Measurements from ENCODE around the gene TAF4B. TPM values are rescaled to one million over a fixed set of nuclear protein-coding genes. Genes with fewer than 3 reads are reported as not detected.
"Not testable (repeated sequence)": the region's sequence is repeated elsewhere in the genome, so short reads cannot be mapped to it uniquely, and the experiment has no call there.

TAF4B gene
- total and polyA plus RNA-seq, 2 experiments from 2014 or later, result 1.1 to 1.5 TPM

DNA sequence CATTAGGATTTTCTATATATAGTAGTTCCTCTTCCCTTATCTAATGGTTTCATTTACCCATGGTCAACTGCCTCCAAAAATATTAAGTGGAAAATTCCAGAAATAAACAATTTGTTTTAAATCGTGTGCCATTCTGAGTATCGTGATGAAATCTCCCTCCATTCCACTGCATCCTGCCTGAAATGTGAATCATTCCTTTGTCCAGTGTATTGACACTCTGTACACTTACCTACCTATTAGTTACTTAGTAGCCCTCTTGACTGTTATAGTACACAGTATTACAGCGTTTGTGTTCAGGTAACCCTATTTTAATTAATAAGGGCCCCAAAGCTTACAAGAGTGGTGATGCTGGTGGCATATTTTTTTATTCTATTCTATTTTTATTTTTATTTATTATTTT is 26.2 kb downstream of the TAF4B start:
- no peaks in the 10 kb centered on the region for H3K36me3 ChIP-seq (ENCODE audit: low read depth)
- no peaks in the 10 kb centered on the region for H4K20me1 ChIP-seq (ENCODE audit: insufficient read depth)
- no peak overlapping the region for H3K27ac ChIP-seq
- no peak overlapping the region for H3K4me2 ChIP-seq (ENCODE audit: unreplicated experiment)
- no peaks in the 10 kb centered on the region for H3K79me2 ChIP-seq (ENCODE audit: insufficient read depth)
- H3F3A ChIP-seq (ENCODE audit: insufficient read depth), result no peaks in the 10 kb centered on the region
- H3K4me3 ChIP-seq, result no peak overlapping the region
- H3K27me3 ChIP-seq (replicated peaks; ENCODE audit: insufficient read depth), result no peaks in the 10 kb centered on the region
- no peak overlapping the region for H2AFZ ChIP-seq
- no peaks in the 10 kb centered on the region for H3K4me1 ChIP-seq (ENCODE audit: insufficient read depth)
- 93% methylated on average over 3 of the region's 3 CpGs for WGBS, 2 experiments (ENCODE audit: low coverage in 1 of 2, low lambda C conversion rate in 2 of 2, missing lambda C conversion rate in 2 of 2)
- TF ChIP-seq EZH2 (IDR thresholded peaks at IDR 0.05; ENCODE audit: insufficient read depth, poor library complexity, severe bottlenecking) (no peak), EZH2phosphoT487 (IDR thresholded peaks at IDR 0.05; ENCODE audit: insufficient read depth, low read depth) (no peak)
- H3K9ac ChIP-seq, result no peak overlapping the region
- H3K9me2 ChIP-seq (ENCODE audit: insufficient read depth), result no peaks in the 10 kb centered on the region
- in situ Hi-C loops (cut with MboI), result no loop called here
- H3K9me3 ChIP-seq (ENCODE audit: low read depth), result no peaks in the 10 kb centered on the region
- no peak for DNase-seq

DNA sequence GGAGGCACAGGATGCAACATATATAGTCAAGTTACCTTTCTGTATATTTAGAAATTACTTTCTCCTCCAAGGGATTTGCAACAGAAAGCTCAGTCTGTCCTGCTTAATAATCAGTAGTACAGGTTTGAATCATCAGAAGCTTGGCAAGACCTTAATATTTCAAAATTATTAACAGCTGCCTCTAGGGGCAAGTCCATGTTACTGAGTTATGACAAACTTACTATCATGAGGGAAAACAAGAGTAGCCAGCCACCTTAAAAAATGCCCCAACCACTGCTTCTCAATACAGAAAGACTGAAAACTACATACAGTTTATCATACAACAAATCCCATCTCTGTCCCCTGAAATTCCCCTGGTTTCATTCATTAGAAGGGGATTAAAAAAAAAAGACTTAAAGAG is 28.6 kb downstream of the TAF4B start:
- H4K20me1 ChIP-seq (ENCODE audit: insufficient read depth); H3K36me3 ChIP-seq (ENCODE audit: low read depth); H3K9ac ChIP-seq; H3K9me3 ChIP-seq (ENCODE audit: low read depth); H2AFZ ChIP-seq; H3K9me2 ChIP-seq (ENCODE audit: insufficient read depth); in situ Hi-C loops (cut with MboI); H3K4me2 ChIP-seq (ENCODE audit: unreplicated experiment); H3K79me2 ChIP-seq (ENCODE audit: insufficient read depth); H3K4me1 ChIP-seq (ENCODE audit: insufficient read depth); H3K4me3 ChIP-seq; H3F3A ChIP-seq (ENCODE audit: insufficient read depth); H3K27ac ChIP-seq; H3K27me3 ChIP-seq (replicated peaks; ENCODE audit: insufficient read depth): not testable (repeated sequence)
- DNase-seq, result peak; percentile 32

DNA sequence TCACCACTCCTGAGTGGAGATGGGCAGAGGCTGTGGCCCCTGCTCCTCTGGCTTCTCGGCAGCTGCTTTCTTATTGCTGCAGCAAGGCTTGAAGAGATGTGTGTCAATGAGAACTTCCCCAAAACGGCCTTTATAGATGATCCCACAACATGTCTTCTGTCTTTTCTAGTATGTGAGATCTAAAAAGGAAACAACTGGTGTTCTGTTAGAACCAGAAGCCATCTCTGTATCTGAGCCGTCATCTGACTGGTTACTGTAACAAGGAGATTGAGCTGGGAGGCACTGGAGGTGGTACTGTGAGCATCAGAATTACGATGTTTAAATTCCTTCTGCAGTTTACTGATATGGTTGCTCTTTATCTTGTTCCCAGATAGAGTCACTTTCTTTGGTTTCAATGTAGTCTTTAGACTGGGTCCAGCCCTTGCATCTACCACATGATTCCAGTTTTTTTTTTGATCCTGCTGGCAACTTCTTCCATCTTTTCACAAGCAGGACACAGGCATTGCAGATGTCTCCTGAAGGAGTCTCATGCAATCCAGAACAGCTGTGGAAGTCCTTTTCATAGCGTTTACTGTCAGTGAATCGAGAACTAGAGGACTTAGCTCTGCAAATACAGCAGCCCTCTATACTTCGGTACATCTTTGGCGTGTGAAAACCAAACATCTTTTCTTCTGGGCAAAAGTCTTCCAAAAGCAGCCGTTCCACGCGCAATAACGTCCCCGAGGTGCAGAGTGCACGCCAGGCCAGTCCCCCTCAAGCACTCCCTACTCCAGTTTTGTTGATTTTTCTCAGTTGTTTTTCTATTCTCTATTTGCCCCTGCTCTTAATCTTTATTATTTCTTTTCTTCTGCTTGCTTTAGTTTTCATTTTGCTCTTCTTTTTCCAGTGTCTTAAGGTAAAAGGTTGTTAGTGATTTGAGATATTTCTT is 29.7 kb downstream of the TAF4B start:
- in situ Hi-C loops (cut with MboI), result no loop called here
- Histone ChIP-seq H3K36me3 (ENCODE audit: low read depth) (no peaks in the 10 kb centered on the region), H3K4me2 (ENCODE audit: unreplicated experiment) (peak overlapping the region; percentile 42), H4K20me1 (ENCODE audit: insufficient read depth) (no peaks in the 10 kb centered on the region), H2AFZ (peak overlapping the region; percentile 44), H3K79me2 (ENCODE audit: insufficient read depth) (no peaks in the 10 kb centered on the region), H3K4me3 (peak overlapping the region; percentile 18; the same call in 1 of the 2 replicates), H3K9me2 (ENCODE audit: insufficient read depth) (no peaks in the 10 kb centered on the region), H3K9ac (no peak overlapping the region), H3K4me1 (ENCODE audit: insufficient read depth) (no peaks in the 10 kb centered on the region), H3F3A (ENCODE audit: insufficient read depth) (no peaks in the 10 kb centered on the region), H3K9me3 (ENCODE audit: low read depth) (no peaks in the 10 kb centered on the region), H3K27me3 (replicated peaks; ENCODE audit: insufficient read depth) (no peaks in the 10 kb centered on the region), H3K27ac (no peak overlapping the region)
- 38 to 45% methylated on average over 14 of the region's 14 CpGs for WGBS, 2 experiments (ENCODE audit: low coverage in 1 of 2, low lambda C conversion rate in 2 of 2, missing lambda C conversion rate in 2 of 2)
- no peak for DNase-seq
- TF ChIP-seq EZH2 (IDR thresholded peaks at IDR 0.05; ENCODE audit: insufficient read depth, poor library complexity, severe bottlenecking) (no peak), EZH2phosphoT487 (IDR thresholded peaks at IDR 0.05; ENCODE audit: insufficient read depth, low read depth) (no peak)

DNA sequence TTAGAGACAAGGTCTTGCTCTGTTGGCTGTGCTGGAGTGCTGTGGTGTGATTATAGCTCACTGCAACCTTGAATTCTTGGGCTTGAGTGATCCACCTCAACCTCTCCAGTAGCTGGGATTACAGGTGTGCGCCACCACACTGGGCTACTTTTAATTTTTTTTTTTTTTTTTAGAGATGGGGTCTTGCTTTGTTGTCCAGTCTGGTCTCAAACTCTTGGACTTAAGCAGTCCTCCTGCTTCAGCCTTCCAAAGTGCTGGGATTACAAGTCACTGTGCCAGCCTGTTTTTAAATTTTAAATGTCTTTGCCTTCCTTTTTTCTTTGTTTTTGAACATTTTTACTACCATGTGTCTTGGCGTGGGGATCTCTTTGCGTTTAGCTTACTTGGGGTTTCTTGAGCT is 32.5 kb downstream of the TAF4B start:
- 86 to 87% methylated on average over 3 of the region's 3 CpGs for WGBS, 2 experiments (ENCODE audit: low coverage in 1 of 2, low lambda C conversion rate in 2 of 2, missing lambda C conversion rate in 2 of 2)
- no peak overlapping the region for H3K9ac ChIP-seq
- no peaks in the 10 kb centered on the region for H3K27me3 ChIP-seq (replicated peaks; ENCODE audit: insufficient read depth)
- in situ Hi-C loops (cut with MboI), result no loop called here
- H2AFZ ChIP-seq, result no peak overlapping the region
- no peaks in the 10 kb centered on the region for H3K36me3 ChIP-seq (ENCODE audit: low read depth)
- no peak overlapping the region for H3K4me3 ChIP-seq
- H3K4me2 ChIP-seq (ENCODE audit: unreplicated experiment), result no peak overlapping the region
- no peaks in the 10 kb centered on the region for H3K9me3 ChIP-seq (ENCODE audit: low read depth)
- H3K4me1 ChIP-seq (ENCODE audit: insufficient read depth), result no peaks in the 10 kb centered on the region
- TF ChIP-seq EZH2 (IDR thresholded peaks at IDR 0.05; ENCODE audit: insufficient read depth, poor library complexity, severe bottlenecking) (no peak), EZH2phosphoT487 (IDR thresholded peaks at IDR 0.05; ENCODE audit: insufficient read depth, low read depth) (no peak)
- no peak for DNase-seq
- no peaks in the 10 kb centered on the region for H4K20me1 ChIP-seq (ENCODE audit: insufficient read depth)
- H3F3A ChIP-seq (ENCODE audit: insufficient read depth), result no peaks in the 10 kb centered on the region
- H3K9me2 ChIP-seq (ENCODE audit: insufficient read depth), result no peaks in the 10 kb centered on the region
- H3K79me2 ChIP-seq (ENCODE audit: insufficient read depth), result no peaks in the 10 kb centered on the region
- no peak overlapping the region for H3K27ac ChIP-seq

DNA sequence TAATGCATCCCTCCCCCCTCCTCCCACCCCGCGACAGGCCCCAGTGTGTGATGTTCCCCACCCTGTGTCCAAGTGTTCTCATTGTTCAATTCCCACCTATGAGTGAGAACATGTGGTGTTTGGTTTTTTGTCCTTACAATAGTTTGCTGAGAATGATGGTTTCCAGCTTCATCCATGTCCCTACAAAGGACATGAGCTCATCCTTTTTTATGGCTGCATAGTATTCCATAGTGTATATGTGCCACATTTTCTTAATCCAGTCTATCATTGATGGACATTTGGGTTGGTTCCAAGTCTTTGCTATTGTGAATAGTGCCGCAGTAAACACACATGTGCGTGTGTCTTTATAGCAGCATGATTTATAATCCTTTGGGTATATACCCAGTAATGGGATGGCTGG is 33.2 kb downstream of the TAF4B start:
- H3K4me3 ChIP-seq; DNase-seq; H3K4me1 ChIP-seq (ENCODE audit: insufficient read depth); H2AFZ ChIP-seq; H3K79me2 ChIP-seq (ENCODE audit: insufficient read depth); in situ Hi-C loops (cut with MboI); H3K27ac ChIP-seq; H3K36me3 ChIP-seq (ENCODE audit: low read depth); H3K9ac ChIP-seq; H3K27me3 ChIP-seq (replicated peaks; ENCODE audit: insufficient read depth); H3K4me2 ChIP-seq (ENCODE audit: unreplicated experiment); H3F3A ChIP-seq (ENCODE audit: insufficient read depth); H3K9me2 ChIP-seq (ENCODE audit: insufficient read depth); H4K20me1 ChIP-seq (ENCODE audit: insufficient read depth); H3K9me3 ChIP-seq (ENCODE audit: low read depth): not testable (repeated sequence)
- WGBS, 2 experiments (ENCODE audit: low coverage in 1 of 2, low lambda C conversion rate in 2 of 2, missing lambda C conversion rate in 2 of 2), result 96 to 98% methylated on average over 4 of the region's 4 CpGs
